Stimulated activated CD8-positive, alpha-beta memory T cell treated with anti-CD3 and anti-CD28 coated beads, Interleukin-7, amount 100 ng/mL, for 24 hours (primary cell): ENCODE results near the gene COL5A1.

ENCODE experiments used
- DNase-seq: peaks from one replicate; pipeline ENCODE4 v3.0.0-alpha.2; 2020; ENCODE audit warnings: low read depth

COL5A1 gene

GRCh38 chr9:134880484-134881312 is 239.1 kb downstream of the COL5A1 start, which contains the start of gene FCN2:
Gene FCN2 (plus strand): TSS chr9:134880810. CDS start chr9:134880822, 12 bp downstream.
- no peak for DNase-seq

GRCh38 chr9:134881313-134881670 is 239.7 kb downstream of the COL5A1 start:
- DNase-seq = no peak

- no peak for DNase-seq
These were observed 240.7 kb downstream of the COL5A1 start for GRCh38 chr9:134882204-134882785.

GRCh38 chr9:134883040-134883782 is 241.6 kb downstream of the COL5A1 start:
- no peak for DNase-seq

- no peak for DNase-seq
These were observed 242.9 kb downstream of the COL5A1 start for GRCh38 chr9:134884492-134884891.

- no peak for DNase-seq
These were observed 243.5 kb downstream of the COL5A1 start for GRCh38 chr9:134885001-134885678.

- no peak for DNase-seq
These were observed 244.2 kb downstream of the COL5A1 start for GRCh38 chr9:134885679-134886412.

GRCh38 chr9:134886413-134886913 is 244.9 kb downstream of the COL5A1 start:
- no peak for DNase-seq

GRCh38 chr9:134887219-134887618 is 245.6 kb downstream of the COL5A1 start:
- no peak for DNase-seq

- no peak for DNase-seq
These were observed 246.3 kb downstream of the COL5A1 start for GRCh38 chr9:134887686-134888602.

GRCh38 chr9:134888603-134889190 is 247.1 kb downstream of the COL5A1 start:
- DNase-seq = no peak

- DNase-seq = no peak
These were observed 248.0 kb downstream of the COL5A1 start for GRCh38 chr9:134889386-134890154.

- no peak for DNase-seq
These were observed 248.5 kb downstream of the COL5A1 start for GRCh38 chr9:134890155-134890495.

- no peak for DNase-seq
These were observed 249.4 kb downstream of the COL5A1 start for GRCh38 chr9:134891053-134891452.

- DNase-seq = no peak
These were observed 250.1 kb downstream of the COL5A1 start for GRCh38 chr9:134891713-134892112.

- no peak for DNase-seq
These were observed 250.6 kb downstream of the COL5A1 start for GRCh38 chr9:134892221-134892620.

GRCh38 chr9:134892820-134893420 is 251.3 kb downstream of the COL5A1 start:
- DNase-seq = no peak
